Panc1 (cell line): ENCODE measurements around the gene PPM1L. TPM values are rescaled to one million over a fixed set of nuclear protein-coding genes. Genes with fewer than 3 reads are reported as not detected.

Source experiments
- ATAC-seq: fragments of 200-7000 bp; cut with Tn5 transposase; 2 replicates; pipeline ENCODE4 v1.9.1; 2020; ENCODE audit warnings: mild to moderate bottlenecking, moderate library complexity
- BruUV-seq: library from RNA; stranded (reverse); fragments of 400-500 nt; replicated peaks from 2 replicates; lab custom pipeline; 2021; lab: Mats Ljungman, UMichigan
- CTCF ChIA-PET: fragments of 300-600 bp; sonication (Branson Sonifier 250); formaldehyde crosslinking; loops from one replicate; lab custom pipeline; 2022; ENCODE audit warnings: antibody characterized with exemption; lab: Charles Lee
- POLR2A ChIA-PET: fragments of 300-600 bp; sonication (Branson Sonifier 250); formaldehyde crosslinking; loops from one replicate; lab custom pipeline; 2022; ENCODE audit warnings: antibody characterized with exemption; lab: Charles Lee
- DNase-seq: peaks from one replicate; pipeline ENCODE4 v3.0.0-alpha.2; 2010; ENCODE audit warnings: low read depth, low spot score
- H3K27ac ChIP-seq: 2 replicates; pipeline ENCODE4 v1.5.1; 2011; ENCODE audit warnings: mild to moderate bottlenecking, low read length, inconsistent platforms
- H3K27me3 ChIP-seq: fragments of 200-500 bp; sonication (Bioruptor generic); 2 replicates; pipeline ENCODE4 v1.6.0; 2014; ENCODE audit warnings: low read length, inconsistent platforms; ENCODE audit not compliant: control insufficient read depth, insufficient read depth
- H3K36me3 ChIP-seq: fragments of 200-500 bp; sonication (Bioruptor generic); 2 replicates; pipeline ENCODE4 v1.5.1; 2014; ENCODE audit warnings: inconsistent platforms, mild to moderate bottlenecking, low read length, moderate library complexity; ENCODE audit not compliant: control insufficient read depth, insufficient read depth
- H3K4me1 ChIP-seq: 2 replicates; pipeline ENCODE4 v1.5.1; 2011; ENCODE audit warnings: inconsistent platforms, mild to moderate bottlenecking, low read length, moderate library complexity; ENCODE audit not compliant: control insufficient read depth, insufficient read depth
- H3K4me3 ChIP-seq, 2 experiments: 2 replicates each; pipeline ENCODE4 v1.5.1; 2011 to 2012; ENCODE audit warnings: low read depth in 2 of 2, low read length in 2 of 2, mild to moderate bottlenecking in 2 of 2, inconsistent platforms in 1 of 2, moderate library complexity in 1 of 2
- H3K9me3 ChIP-seq: fragments of 200-500 bp; sonication (Bioruptor generic); 2 replicates; pipeline ENCODE4 v1.5.1; 2014; ENCODE audit warnings: low read depth, mild to moderate bottlenecking, inconsistent platforms, low read length, moderate library complexity; ENCODE audit not compliant: control insufficient read depth, insufficient read depth
- CTCF ChIP-seq: fragments of 450-650 bp; IDR thresholded peaks from 2 replicates; pipeline ENCODE4 v1.5.1; 2017; ENCODE audit warnings: mild to moderate bottlenecking
- POLR2AphosphoS5 ChIP-seq: IDR thresholded peaks from 2 replicates; pipeline ENCODE4 v1.6.1; 2012; ENCODE audit warnings: mild to moderate bottlenecking, low read depth, low read length, moderate library complexity
- SIN3A ChIP-seq: IDR thresholded peaks from 2 replicates; pipeline ENCODE4 v1.6.1; 2012; ENCODE audit warnings: low read depth, mild to moderate bottlenecking, low read length, moderate library complexity, borderline replicate concordance; ENCODE audit not compliant: insufficient read depth
- TCF7L2 ChIP-seq: IDR thresholded peaks from 2 replicates; pipeline ENCODE4 v1.6.1; 2011; ENCODE audit warnings: mild to moderate bottlenecking, low read depth, low read length, inconsistent platforms
- in situ Hi-C: cut with HindIII; loops from 2 replicates; pipeline ENCODE4 v1.10.0; 2016; ENCODE audit warnings: low sequenced_read_pairs, low pct_unique_long_range_greater_than_20kb
- intact Hi-C: fragments of 100-400 bp; cut with micrococcal nuclease; formaldehyde crosslinking; loops from one replicate; pipeline ENCODE4 v1.10.0; 2022; ENCODE audit not compliant: unreplicated experiment
- total RNA-seq: library from RNA; stranded (reverse); gene quantifications from one replicate; pipeline ENCODE4 v1.2.1, GENCODE V29; 2021; ENCODE audit not compliant: unreplicated experiment
- TF ChIP-seq, protein P1 (sequence below), 2 experiments: IDR thresholded peaks; 2 replicates each; pipeline ENCODE4 v1.6.1; 2011 to 2012; ENCODE audit warnings: low read depth in 2 of 2, control low read depth in 1 of 2, low read length in 1 of 2, mild to moderate bottlenecking in 1 of 2, moderate library complexity in 1 of 2; ENCODE audit not compliant: insufficient read depth in 1 of 2

The PPM1L gene
- total RNA-seq, 1 experiment from 2014 or later: 23.8 TPM

DNA sequence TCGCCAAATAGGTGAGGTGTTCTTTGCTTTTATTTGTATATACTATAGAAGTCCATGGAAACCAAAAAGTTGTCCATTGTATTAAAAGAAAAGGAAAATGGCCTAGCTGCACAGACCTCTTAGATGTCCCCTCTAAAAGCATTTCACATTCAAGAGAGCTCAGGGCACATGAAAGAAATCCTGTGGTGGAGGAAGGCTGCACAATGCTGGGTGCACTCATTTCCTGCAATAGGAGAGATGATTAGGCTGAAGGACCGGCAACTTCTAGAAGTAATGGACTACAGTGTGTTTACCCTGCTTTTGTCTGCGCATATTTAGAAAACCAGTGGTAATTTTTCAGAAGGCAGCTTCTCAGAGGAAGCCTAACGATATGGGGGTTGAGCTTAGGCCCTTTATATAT, 25.4 kb downstream of the PPM1L start:
- ChIA-PET POLR2A (no interaction called here), CTCF (no interaction called here)
- H3K27me3 ChIP-seq: no peaks in the 10 kb centered on the region

DNA sequence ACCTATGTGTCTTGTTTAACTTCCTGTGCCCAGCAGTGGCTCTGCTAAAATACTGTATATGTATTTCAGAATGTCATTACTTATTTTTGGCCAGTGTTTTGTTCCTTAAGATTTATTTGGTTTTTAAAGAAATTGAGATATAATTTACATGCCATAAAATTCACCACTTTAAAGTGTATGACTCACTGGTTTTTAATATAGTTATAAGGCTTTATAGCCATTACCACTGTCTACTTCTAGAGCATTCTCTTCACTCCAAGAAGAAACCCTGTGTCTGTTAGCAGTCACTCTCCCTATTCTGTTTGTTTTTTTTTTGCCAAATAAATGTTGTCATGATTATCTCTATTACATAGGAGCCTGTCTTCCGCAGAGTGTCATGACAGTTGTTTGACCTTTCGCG, 25.8 kb downstream of the PPM1L start:
- Histone ChIP-seq H3K9me3 (no peaks in the 10 kb centered on the region), H3K4me1 (peaks cover 15% of the 10 kb centered on the region), H3K27me3 (no peaks in the 10 kb centered on the region), H3K27ac (no peak overlapping the region), H3K36me3 (no peaks in the 10 kb centered on the region), H3K4me3 (no peak overlapping the region)
- DNase-seq (no peak), ATAC-seq (no peak)
- ChIA-PET POLR2A (no interaction called here), CTCF (no interaction called here)
- BruUV-seq: no TSS peak
- in situ Hi-C loops: no loop called here
- intact Hi-C loops: no loop called here
- TF ChIP-seq, protein P1, sequence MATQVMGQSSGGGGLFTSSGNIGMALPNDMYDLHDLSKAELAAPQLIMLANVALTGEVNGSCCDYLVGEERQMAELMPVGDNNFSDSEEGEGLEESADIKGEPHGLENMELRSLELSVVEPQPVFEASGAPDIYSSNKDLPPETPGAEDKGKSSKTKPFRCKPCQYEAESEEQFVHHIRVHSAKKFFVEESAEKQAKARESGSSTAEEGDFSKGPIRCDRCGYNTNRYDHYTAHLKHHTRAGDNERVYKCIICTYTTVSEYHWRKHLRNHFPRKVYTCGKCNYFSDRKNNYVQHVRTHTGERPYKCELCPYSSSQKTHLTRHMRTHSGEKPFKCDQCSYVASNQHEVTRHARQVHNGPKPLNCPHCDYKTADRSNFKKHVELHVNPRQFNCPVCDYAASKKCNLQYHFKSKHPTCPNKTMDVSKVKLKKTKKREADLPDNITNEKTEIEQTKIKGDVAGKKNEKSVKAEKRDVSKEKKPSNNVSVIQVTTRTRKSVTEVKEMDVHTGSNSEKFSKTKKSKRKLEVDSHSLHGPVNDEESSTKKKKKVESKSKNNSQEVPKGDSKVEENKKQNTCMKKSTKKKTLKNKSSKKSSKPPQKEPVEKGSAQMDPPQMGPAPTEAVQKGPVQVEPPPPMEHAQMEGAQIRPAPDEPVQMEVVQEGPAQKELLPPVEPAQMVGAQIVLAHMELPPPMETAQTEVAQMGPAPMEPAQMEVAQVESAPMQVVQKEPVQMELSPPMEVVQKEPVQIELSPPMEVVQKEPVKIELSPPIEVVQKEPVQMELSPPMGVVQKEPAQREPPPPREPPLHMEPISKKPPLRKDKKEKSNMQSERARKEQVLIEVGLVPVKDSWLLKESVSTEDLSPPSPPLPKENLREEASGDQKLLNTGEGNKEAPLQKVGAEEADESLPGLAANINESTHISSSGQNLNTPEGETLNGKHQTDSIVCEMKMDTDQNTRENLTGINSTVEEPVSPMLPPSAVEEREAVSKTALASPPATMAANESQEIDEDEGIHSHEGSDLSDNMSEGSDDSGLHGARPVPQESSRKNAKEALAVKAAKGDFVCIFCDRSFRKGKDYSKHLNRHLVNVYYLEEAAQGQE (IDR thresholded peaks at IDR 0.05; ENCODE audit: insufficient read depth in 1 of 2, low read depth in 2 of 2, low read length in 1 of 2): no peak
- TF ChIP-seq POLR2AphosphoS5 (no peak), TCF7L2 (no peak), CTCF (no peak), SIN3A (no peak)

More for the DNA sequence above, 25.4 kb downstream of the PPM1L start:
- no peak for TF ChIP-seq TCF7L2
- intact Hi-C loops (no loop called here), in situ Hi-C loops (no loop called here)
- Histone ChIP-seq H3K27ac (no peak overlapping the region), H3K36me3 (no peaks in the 10 kb centered on the region), H3K4me1 (peaks cover 15% of the 10 kb centered on the region), H3K4me3 (no peak overlapping the region), H3K9me3 (no peaks in the 10 kb centered on the region)
- BruUV-seq: no TSS peak
- DNase-seq: no peak
- no peak for ATAC-seq

DNA sequence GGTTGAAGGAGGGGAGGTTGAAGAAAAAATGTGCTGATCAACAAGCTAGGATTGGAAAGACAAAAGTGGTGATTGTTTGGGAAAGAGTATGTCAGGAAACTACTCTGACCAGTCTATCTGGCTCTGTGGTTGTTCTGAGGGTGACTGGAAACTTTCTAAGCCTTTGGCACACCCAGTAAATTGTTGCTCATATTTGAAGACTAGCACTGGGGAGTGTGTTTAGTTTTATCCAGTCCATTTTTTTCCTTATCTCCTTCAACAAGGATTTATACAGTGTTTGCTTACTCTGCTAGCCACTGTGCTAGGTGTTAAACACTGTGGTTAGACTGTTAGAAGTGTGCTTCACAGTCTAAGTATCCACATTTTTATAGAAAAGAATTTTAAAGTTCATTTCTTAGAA, 28.8 kb downstream of the PPM1L start:
- no TSS peak for BruUV-seq
- in situ Hi-C loops: no loop called here

More for the DNA sequence above, 28.8 kb downstream of the PPM1L start:
- DNase-seq: no peak
- Histone ChIP-seq H3K27me3 (no peaks in the 10 kb centered on the region), H3K9me3 (no peaks in the 10 kb centered on the region), H3K4me3 (no peak overlapping the region), H3K36me3 (no peaks in the 10 kb centered on the region), H3K27ac (no peak overlapping the region), H3K4me1 (peaks cover 15% of the 10 kb centered on the region)
- peak; percentile 80 for ATAC-seq
- intact Hi-C loops: no loop called here
- ChIA-PET CTCF (no interaction called here), POLR2A (no interaction called here)
- TF ChIP-seq TCF7L2: no peak
- TF ChIP-seq CTCF: no peak
- TF ChIP-seq, protein P1 (IDR thresholded peaks at IDR 0.05; ENCODE audit: insufficient read depth in 1 of 2, low read depth in 2 of 2, low read length in 1 of 2): no peak
- TF ChIP-seq SIN3A: no peak
- TF ChIP-seq POLR2AphosphoS5: no peak
